Sigmoid colon (tissue), 4 donors: ENCODE results near the gene METRN.

Source experiments
- CTCF ChIP-seq, 4 experiments: fragments of 450-650 bp in 3 of 4; fragments of 200-600 bp in 1 of 4; IDR thresholded peaks; one replicate each; pipeline ENCODE4 v1.5.1; 2016 to 2019; ENCODE audit warnings: antibody characterized with exemption in 4 of 4, mild to moderate bottlenecking in 3 of 4, moderate library complexity in 2 of 4
- EP300 ChIP-seq, 4 donors: sonication (generic); formaldehyde crosslinking; IDR thresholded peaks; one replicate each; pipeline ENCODE4 v1.6.1; 2017; ENCODE audit warnings: antibody characterized with exemption in 4 of 4
- POLR2A ChIP-seq, 2 donors: fragments of 450-650 bp; IDR thresholded peaks; one replicate each; pipeline ENCODE4 v1.6.1; 2016; ENCODE audit warnings: antibody characterized with exemption in 2 of 2, mild to moderate bottlenecking in 2 of 2, moderate library complexity in 2 of 2
- POLR2AphosphoS5 ChIP-seq, 4 donors: sonication (generic); formaldehyde crosslinking; IDR thresholded peaks; one replicate each; pipeline ENCODE4 v1.6.1; 2017; ENCODE audit warnings: antibody characterized with exemption in 4 of 4

- TF ChIP-seq CTCF (IDR thresholded peaks at IDR 0.05) (no peak), POLR2A (IDR thresholded peaks at IDR 0.05) (no peak), POLR2AphosphoS5 (IDR thresholded peaks at IDR 0.05) (no peak), EP300 (IDR thresholded peaks at IDR 0.05) (no peak)
Observed at GRCh38 chr16:722835-723633, 8.1 kb downstream of the METRN start.
